A673 (cell line): ENCODE data around the gene SLFN11.

ENCODE experiments used
- EZH2 ChIP-seq: fragments of 200-600 bp; sonication (generic); IDR thresholded peaks from 2 replicates; pipeline ENCODE4 v1.6.1; 2017; ENCODE audit warnings: borderline replicate concordance, low read depth, mild to moderate bottlenecking, mixed read lengths, antibody characterized with exemption, low read length; ENCODE audit not compliant: poor library complexity, severe bottlenecking
- TF ChIP-seq, protein P1 (sequence below): fragments of 300-800, 200-600 bp; sonication (generic); conservative IDR thresholded peaks from 2 replicates; pipeline ENCODE4 v1.5.1; 2017; ENCODE audit warnings: low read depth, mild to moderate bottlenecking, antibody characterized with exemption, low read length, moderate library complexity, mixed read lengths

DNA sequence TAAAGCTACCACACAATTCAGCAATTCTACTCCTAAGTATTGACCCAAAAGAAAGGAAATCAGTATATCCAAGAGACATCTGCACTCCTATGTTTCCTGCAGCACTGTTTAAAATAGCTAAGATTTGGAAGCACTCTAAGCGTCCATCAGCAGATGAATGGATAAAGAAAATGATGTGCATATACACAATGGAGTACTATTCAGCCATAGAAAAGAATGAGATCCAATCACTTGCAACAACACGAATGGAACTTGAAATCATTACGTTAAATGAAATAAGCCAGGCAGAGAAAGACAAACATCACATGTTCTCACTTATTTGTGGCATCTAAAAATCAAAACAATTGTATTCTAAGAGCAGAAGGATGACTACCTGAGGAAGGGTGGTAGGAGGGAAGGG is 1.5 kb downstream of the SLFN11 start:
- TF ChIP-seq, protein P1, sequence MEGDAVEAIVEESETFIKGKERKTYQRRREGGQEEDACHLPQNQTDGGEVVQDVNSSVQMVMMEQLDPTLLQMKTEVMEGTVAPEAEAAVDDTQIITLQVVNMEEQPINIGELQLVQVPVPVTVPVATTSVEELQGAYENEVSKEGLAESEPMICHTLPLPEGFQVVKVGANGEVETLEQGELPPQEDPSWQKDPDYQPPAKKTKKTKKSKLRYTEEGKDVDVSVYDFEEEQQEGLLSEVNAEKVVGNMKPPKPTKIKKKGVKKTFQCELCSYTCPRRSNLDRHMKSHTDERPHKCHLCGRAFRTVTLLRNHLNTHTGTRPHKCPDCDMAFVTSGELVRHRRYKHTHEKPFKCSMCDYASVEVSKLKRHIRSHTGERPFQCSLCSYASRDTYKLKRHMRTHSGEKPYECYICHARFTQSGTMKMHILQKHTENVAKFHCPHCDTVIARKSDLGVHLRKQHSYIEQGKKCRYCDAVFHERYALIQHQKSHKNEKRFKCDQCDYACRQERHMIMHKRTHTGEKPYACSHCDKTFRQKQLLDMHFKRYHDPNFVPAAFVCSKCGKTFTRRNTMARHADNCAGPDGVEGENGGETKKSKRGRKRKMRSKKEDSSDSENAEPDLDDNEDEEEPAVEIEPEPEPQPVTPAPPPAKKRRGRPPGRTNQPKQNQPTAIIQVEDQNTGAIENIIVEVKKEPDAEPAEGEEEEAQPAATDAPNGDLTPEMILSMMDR = no peak
- TF ChIP-seq EZH2 = no peak
